Naive thymus-derived CD4-positive, alpha-beta T cell (primary cell): Measurements from ENCODE around the gene RPS6KB1. TPM values are rescaled to one million over a fixed set of nuclear protein-coding genes. Genes with fewer than 3 reads are reported as not detected.
"Not testable (repeated sequence)": the region's sequence is repeated elsewhere in the genome, so short reads cannot be mapped to it uniquely, and the experiment has no call there.

Experiments used
- ATAC-seq: fragments of 150-1000 bp; cut with Tn5 transposase; 2 replicates; pipeline ENCODE4 v1.10.0; 2021; ENCODE audit warnings: mild to moderate bottlenecking, moderate library complexity
- CTCF ChIA-PET: fragments of 350-600 bp; sonication (Branson Sonifier 250); formaldehyde crosslinking; loops from one replicate; lab custom pipeline; 2021; ENCODE audit warnings: antibody characterized with exemption; lab: Charles Lee
- POLR2A ChIA-PET: fragments of 350-600 bp; sonication (Branson Sonifier 250); formaldehyde crosslinking; loops from one replicate; lab custom pipeline; 2021; ENCODE audit warnings: antibody characterized with exemption, inconsistent platforms; lab: Charles Lee
- DNase-seq, 9 donors: peaks; one replicate each; pipeline versions ENCODE4 v3.0.0 to v3.0.0-alpha.2; 2020 to 2022; ENCODE audit warnings: mixed read lengths in 1 of 9
- H3K27ac ChIP-seq: one replicate; pipeline ENCODE4 v1.7.0; 2013; ENCODE audit warnings: mild to moderate bottlenecking, low read depth, low read length, moderate library complexity
- H3K27me3 ChIP-seq, 2 donors: one replicate each; pipeline ENCODE4 v1.7.0; 2013; ENCODE audit warnings: low read length in 2 of 2, mild to moderate bottlenecking in 2 of 2, moderate library complexity in 2 of 2; ENCODE audit not compliant: control insufficient read depth in 2 of 2, insufficient read depth in 2 of 2
- H3K36me3 ChIP-seq, 3 experiments: 1 replicate in 2 of 3; 2 replicates in 1 of 3; pipeline ENCODE4 v1.7.0; 2013; ENCODE audit warnings: low read length in 3 of 3, mild to moderate bottlenecking in 3 of 3, moderate library complexity in 1 of 3; ENCODE audit not compliant: insufficient read depth in 3 of 3, control insufficient read depth in 2 of 3
- H3K4me1 ChIP-seq, 2 donors: one replicate each; pipeline ENCODE4 v1.7.0; 2013; ENCODE audit warnings: low read length in 2 of 2, mild to moderate bottlenecking in 2 of 2, moderate library complexity in 1 of 2; ENCODE audit not compliant: control insufficient read depth in 2 of 2, insufficient read depth in 2 of 2
- H3K4me3 ChIP-seq: 2 replicates; pipeline ENCODE4 v1.7.0; 2013; ENCODE audit warnings: mild to moderate bottlenecking, low read length
- H3K9me3 ChIP-seq, 3 experiments: 1 replicate in 2 of 3; 2 replicates in 1 of 3; pipeline ENCODE4 v1.7.0; 2013; ENCODE audit warnings: low read length in 3 of 3; ENCODE audit not compliant: control insufficient read depth in 2 of 3
- H3K27ac Mint-ChIP-seq, 9 donors: one replicate each; pipeline ENCODE4 v1.8.0; 2020 to 2022; ENCODE audit warnings: mixed read lengths in 9 of 9, mild to moderate bottlenecking in 8 of 9, moderate library complexity in 5 of 9, inconsistent platforms in 2 of 9
- H3K27me3 Mint-ChIP-seq, 5 donors: one replicate each; pipeline ENCODE4 v1.8.0; 2021 to 2022; ENCODE audit warnings: mixed read lengths in 5 of 5, mild to moderate bottlenecking in 1 of 5
- H3K36me3 Mint-ChIP-seq, 5 donors: one replicate each; pipeline ENCODE4 v1.8.0; 2020 to 2022; ENCODE audit warnings: mixed read lengths in 5 of 5, mild to moderate bottlenecking in 3 of 5, inconsistent platforms in 1 of 5
- H3K4me1 Mint-ChIP-seq, 7 donors: one replicate each; pipeline ENCODE4 v1.8.0; 2020 to 2022; ENCODE audit warnings: mixed read lengths in 7 of 7, mild to moderate bottlenecking in 3 of 7, inconsistent platforms in 1 of 7
- H3K4me3 Mint-ChIP-seq, 10 donors: one replicate each; pipeline ENCODE4 v1.8.0; 2020 to 2022; ENCODE audit warnings: mild to moderate bottlenecking in 10 of 10, mixed read lengths in 10 of 10, moderate library complexity in 6 of 10, inconsistent platforms in 2 of 10
- H3K9me3 Mint-ChIP-seq, 11 donors: one replicate each; pipeline ENCODE4 v1.8.0; 2020 to 2022; ENCODE audit warnings: mixed read lengths in 11 of 11, mild to moderate bottlenecking in 4 of 11, inconsistent platforms in 1 of 11, moderate library complexity in 1 of 11
- intact Hi-C, 2 donors: fragments of 100-400 bp; cut with micrococcal nuclease; formaldehyde crosslinking; loops; one replicate each; pipeline ENCODE4 v1.15.1; 2023
- polyA plus RNA-seq, 2 donors: library from polyadenylated mRNA; unstranded; fragments of 300-500 nt; fragmentation: Illumina TruSeq; gene quantifications; one replicate each; pipeline ENCODE4 v1.2.3, GENCODE V29; 2021
- total RNA-seq, 6 experiments: library from RNA in 5 of 6; stranded (reverse) in 5 of 6; gene quantifications; 1 replicate in 5 of 6; 2 replicates in 1 of 6; pipeline ENCODE4 v1.2.3 and lab custom pipeline; 2021 to 2026

RPS6KB1 gene
- total and polyA plus RNA-seq, 7 experiments from 2014 or later = 27.3 to 107 (median 63.4) TPM

- peaks cover 18 to 48% (median 26%) of the 10 kb centered on the region in 7 donors for H3K4me1 Mint-ChIP-seq
- not testable (repeated sequence) for DNase-seq, H3K9me3 ChIP-seq, H3K4me3 ChIP-seq, H3K36me3 ChIP-seq, H3K27me3 Mint-ChIP-seq, H3K9me3 Mint-ChIP-seq, H3K27me3 ChIP-seq, ATAC-seq, H3K4me3 Mint-ChIP-seq, H3K36me3 Mint-ChIP-seq, H3K27ac ChIP-seq
- intact Hi-C loops = loop anchor here in 1 of 2 donors (1.0 to 2.0 kb wide), 2 partner anchors 17 to 68 kb away; no protein-coding TSS in a partner anchor
- peaks cover 0 to 24% of the 10 kb centered on the region in 2 donors for H3K4me1 ChIP-seq
- POLR2A ChIA-PET = interaction anchor here (0.7 to 1.5 kb wide), 4 partner anchors 13 to 21 kb away, joined by 3 to 4 read pairs (median 4); no protein-coding TSS in a partner anchor
- peak overlapping the region in 3 of 9 donors; percentile 76 to 93 (median 88) for H3K27ac Mint-ChIP-seq
- CTCF ChIA-PET = interaction anchor here (0.7 to 1.8 kb wide), 2 partner anchors 100 to 184 kb away, joined by 3 to 6 read pairs; no protein-coding TSS in a partner anchor
These were observed 38.8 kb upstream of the RPS6KB1 start for GRCh38 chr17:59853919-59854729.

- no peaks in the 10 kb centered on the region for H3K9me3 Mint-ChIP-seq
- ChIA-PET CTCF (interaction anchor here (1.2 kb wide), 1 partner anchor 57 kb away, joined by 4 read pairs; no protein-coding TSS in a partner anchor), POLR2A (interaction anchor here (1.0 to 1.4 kb wide), 3 partner anchors 9 to 105 kb away, joined by 3 to 4 read pairs (median 3); no protein-coding TSS in a partner anchor)
- H3K36me3 Mint-ChIP-seq = peaks cover 0 to 16% (median 4%) of the 10 kb centered on the region in 5 donors
- Histone ChIP-seq H3K4me3 (no peak overlapping the region), H3K27ac (no peak overlapping the region), H3K9me3 (no peaks in the 10 kb centered on the region), H3K27me3 (no peaks in the 10 kb centered on the region), H3K4me1 (peaks cover 0 to 16% of the 10 kb centered on the region in 2 donors), H3K36me3 (peaks cover 0 to 19% (median 8%) of the 10 kb centered on the region in 3 experiments)
- H3K27ac Mint-ChIP-seq = peak overlapping the region in 6 of 9 donors; percentile 2 to 71 (median 28)
- intact Hi-C loops = no loop called here
- no peaks in the 10 kb centered on the region for H3K27me3 Mint-ChIP-seq
- no peak overlapping the region for H3K4me3 Mint-ChIP-seq
- peaks cover 13 to 39% (median 19%) of the 10 kb centered on the region in 7 donors for H3K4me1 Mint-ChIP-seq
- ATAC-seq = no peak
- no peak for DNase-seq
These were observed 35.8 kb upstream of the RPS6KB1 start for GRCh38 chr17:59856859-59857794.

GRCh38 chr17:59858167-59858816, 34.6 kb upstream of the RPS6KB1 start:
- DNase-seq (no peak), ATAC-seq (no peak)
- Histone ChIP-seq H3K27ac (no peak overlapping the region), H3K9me3 (no peaks in the 10 kb centered on the region), H3K36me3 (peaks cover 0 to 25% (median 8%) of the 10 kb centered on the region in 3 experiments), H3K4me3 (no peak overlapping the region), H3K27me3 (no peaks in the 10 kb centered on the region), H3K4me1 (peaks cover 0 to 5% of the 10 kb centered on the region in 2 donors)
- Mint-ChIP-seq H3K27ac (peak overlapping the region in 7 of 9 donors; percentile 6 to 71 (median 48)), H3K9me3 (no peaks in the 10 kb centered on the region), H3K4me3 (no peak overlapping the region), H3K4me1 (peaks cover 3 to 28% (median 9%) of the 10 kb centered on the region in 7 donors), H3K27me3 (no peaks in the 10 kb centered on the region), H3K36me3 (peaks cover 0 to 17% (median 7%) of the 10 kb centered on the region in 5 donors)
- POLR2A ChIA-PET = interaction anchor here (0.6 to 1.4 kb wide), 3 partner anchors 10 to 106 kb away, joined by 3 to 4 read pairs (median 3); no protein-coding TSS in a partner anchor
- CTCF ChIA-PET = interaction anchor here (0.7 to 1.3 kb wide), 2 partner anchors 18 to 20 kb away, joined by 3 read pairs; no protein-coding TSS in a partner anchor
- intact Hi-C loops = loop anchor here in 1 of 2 donors (1.0 kb wide), 1 partner anchor 105 kb away; no protein-coding TSS in a partner anchor

GRCh38 chr17:59858932-59859331, 34.0 kb upstream of the RPS6KB1 start:
- no peaks in the 10 kb centered on the region for H3K9me3 Mint-ChIP-seq
- Histone ChIP-seq H3K9me3 (no peaks in the 10 kb centered on the region), H3K27me3 (no peaks in the 10 kb centered on the region), H3K4me3 (no peak overlapping the region), H3K4me1 (no peaks in the 10 kb centered on the region), H3K27ac (no peak overlapping the region), H3K36me3 (peaks cover 0 to 31% (median 11%) of the 10 kb centered on the region in 3 experiments)
- ChIA-PET CTCF (interaction anchor here (0.7 to 1.3 kb wide), 7 partner anchors 19 to 176 kb away, joined by 3 to 4 read pairs (median 3); no protein-coding TSS in a partner anchor), POLR2A (interaction anchor here (0.6 kb wide), 1 partner anchor 81 kb away, joined by 3 read pairs; no protein-coding TSS in a partner anchor)
- no peaks in the 10 kb centered on the region for H3K27me3 Mint-ChIP-seq
- no peak overlapping the region for H3K4me3 Mint-ChIP-seq
- H3K4me1 Mint-ChIP-seq = peaks cover 0 to 26% (median 5%) of the 10 kb centered on the region in 7 donors
- intact Hi-C loops = loop anchor here (1.0 kb wide), 1 partner anchor 106 kb away; no protein-coding TSS in a partner anchor
- ATAC-seq = no peak
- DNase-seq = no peak
- H3K27ac Mint-ChIP-seq = peak overlapping the region in 6 of 9 donors; percentile 5 to 71 (median 68)
- peaks cover 0 to 16% (median 7%) of the 10 kb centered on the region in 5 donors for H3K36me3 Mint-ChIP-seq

GRCh38 chr17:59859444-59860025, 33.4 kb upstream of the RPS6KB1 start:
- DNase-seq = peak in 4 of 9 donors; percentile 28 to 40 (median 35)
- ATAC-seq = peak; percentile 77

More at GRCh38 chr17:59859444-59860025, 33.4 kb upstream of the RPS6KB1 start:
- H3K36me3 ChIP-seq = peaks cover 0 to 36% (median 12%) of the 10 kb centered on the region in 3 experiments
- POLR2A ChIA-PET = interaction anchor here (1.4 kb wide), 1 partner anchor 105 kb away, joined by 4 read pairs; no protein-coding TSS in a partner anchor
- no peaks in the 10 kb centered on the region for H3K27me3 Mint-ChIP-seq
- H3K9me3 Mint-ChIP-seq = no peaks in the 10 kb centered on the region
- no peaks in the 10 kb centered on the region for H3K27me3 ChIP-seq
- peak overlapping the region in 6 of 9 donors; percentile 59 to 80 (median 70) for H3K27ac Mint-ChIP-seq
- intact Hi-C loops = loop anchor here in 1 of 2 donors (1.0 kb wide), 1 partner anchor 106 kb away; no protein-coding TSS in a partner anchor
- H3K4me1 ChIP-seq = no peaks in the 10 kb centered on the region
- H3K27ac ChIP-seq = no peak overlapping the region
- CTCF ChIA-PET = interaction anchor here (0.7 to 1.3 kb wide), 6 partner anchors 22 to 177 kb away, joined by 3 to 4 read pairs (median 3); no protein-coding TSS in a partner anchor
- peaks cover 0 to 16% (median 7%) of the 10 kb centered on the region in 5 donors for H3K36me3 Mint-ChIP-seq
- no peaks in the 10 kb centered on the region for H3K9me3 ChIP-seq
- peaks cover 0 to 26% (median 5%) of the 10 kb centered on the region in 7 donors for H3K4me1 Mint-ChIP-seq
- no peak overlapping the region for H3K4me3 Mint-ChIP-seq
- H3K4me3 ChIP-seq = no peak overlapping the region
